GM21786 (cell line): ENCODE data around the gene TTLL3.
"Not testable (repeated sequence)": the region's sequence is repeated elsewhere in the genome, so short reads cannot be mapped to it uniquely, and the experiment has no call there.

ENCODE experiments used
- ATAC-seq: cut with Tn5 transposase; IDR thresholded peaks from one replicate; pipeline ENCODE4 v1.9.1; 2021; ENCODE audit not compliant: unreplicated experiment

The TTLL3 gene

DNA sequence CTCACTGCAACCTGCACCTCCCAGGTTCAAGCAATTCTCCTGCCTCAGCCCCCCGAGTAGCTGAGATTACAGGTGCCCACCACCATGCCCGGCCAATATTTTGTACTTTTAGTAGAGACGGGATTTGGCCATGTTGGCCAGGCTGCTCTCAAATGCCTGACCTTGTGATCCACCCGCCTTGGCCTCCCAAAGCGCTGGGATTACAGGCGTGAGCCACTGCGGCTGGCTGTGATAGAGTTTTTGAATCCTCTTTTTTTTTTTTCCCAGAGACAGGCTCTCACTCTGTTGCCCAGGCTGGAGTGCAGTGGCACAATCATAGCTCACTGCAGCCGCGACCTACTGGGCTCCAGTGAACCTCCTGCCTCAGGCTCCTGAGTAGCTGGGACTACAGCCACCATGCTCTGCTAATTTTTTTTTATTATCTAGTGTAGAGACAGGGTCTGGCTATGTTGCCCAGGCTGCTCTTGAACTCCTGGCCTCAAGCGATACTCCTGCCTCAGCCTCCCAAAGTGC is 55.1 kb downstream of the TTLL3 start:
- not testable (repeated sequence) for ATAC-seq

- ATAC-seq, result no peak
These were observed 56.6 kb downstream of the TTLL3 start for GRCh38 chr3:9866639-9867038.

- no peak for ATAC-seq
These were observed 57.0 kb downstream of the TTLL3 start for GRCh38 chr3:9867106-9867505.

- ATAC-seq, result no peak
These were observed 59.9 kb downstream of the TTLL3 start for GRCh38 chr3:9869955-9870354.

GRCh38 chr3:9870978-9871377 is 60.9 kb downstream of the TTLL3 start:
- no peak for ATAC-seq

DNA sequence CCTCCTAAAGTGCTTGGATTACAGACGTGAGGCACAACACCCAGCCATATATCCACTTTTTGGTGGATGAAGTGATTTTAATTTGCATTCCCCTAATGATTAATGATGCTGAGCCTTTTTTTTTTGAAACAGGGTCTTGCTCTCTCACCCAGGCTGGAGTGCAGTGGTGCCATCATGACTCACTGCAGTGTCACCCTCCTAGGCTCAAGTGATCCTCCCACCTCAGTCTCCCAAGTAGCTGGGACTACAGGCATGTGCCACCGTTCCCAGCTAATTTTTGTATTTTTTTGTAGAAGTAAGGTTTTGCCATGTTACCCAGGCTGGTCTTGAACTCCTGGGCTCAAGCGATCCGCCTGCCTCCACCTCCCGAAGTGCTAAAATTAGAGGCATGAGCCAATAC is 62.0 kb downstream of the TTLL3 start:
- not testable (repeated sequence) for ATAC-seq

- ATAC-seq, result no peak
These were observed 65.4 kb downstream of the TTLL3 start for GRCh38 chr3:9875448-9875847.

GRCh38 chr3:9876255-9876654 is 66.2 kb downstream of the TTLL3 start:
- ATAC-seq, result not testable (repeated sequence)

DNA sequence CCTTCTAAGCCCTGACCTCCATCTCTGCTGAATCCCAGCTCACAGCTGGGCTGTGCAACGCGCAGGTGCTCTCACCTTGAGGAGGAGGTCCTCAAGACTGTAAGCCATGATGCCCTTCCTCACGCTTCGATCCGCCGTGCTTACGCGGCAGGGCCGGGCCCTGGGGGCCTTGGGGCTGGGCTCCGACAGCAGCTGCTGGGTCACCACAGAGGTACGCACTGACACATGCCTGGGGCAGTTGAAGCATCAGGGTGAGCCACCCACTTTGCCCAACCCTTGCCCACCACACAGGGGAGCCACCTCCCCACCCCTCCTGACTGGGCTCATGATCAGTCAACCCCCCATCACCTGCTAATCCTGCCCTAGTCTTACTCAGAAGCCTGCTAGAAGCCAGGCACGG is 66.9 kb downstream of the TTLL3 start:
- ATAC-seq, result no peak

DNA sequence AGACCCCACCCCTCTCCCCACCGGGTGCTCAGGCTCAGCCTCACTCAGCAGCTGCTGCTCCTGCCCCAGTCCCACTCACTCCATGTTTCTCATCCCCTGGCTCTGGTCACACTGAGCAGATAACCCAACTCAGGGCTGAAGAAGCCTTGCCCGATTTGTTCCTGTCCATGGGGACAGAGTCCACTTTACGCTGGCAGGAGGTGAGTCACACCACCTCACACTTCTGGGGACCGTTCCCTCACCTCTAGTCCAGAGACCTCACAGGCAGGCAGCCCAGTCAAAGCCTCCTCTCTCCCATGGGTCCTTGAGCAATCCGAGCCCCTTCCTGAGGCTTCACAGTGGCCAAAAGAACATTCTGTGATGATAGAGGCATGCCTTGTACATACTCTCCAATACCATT is 68.6 kb downstream of the TTLL3 start:
- ATAC-seq, result no peak

- ATAC-seq, result no peak
These were observed 69.9 kb downstream of the TTLL3 start, which contains the start of gene CIDEC for GRCh38 chr3:9879830-9880549. Gene CIDEC, minus strand, starts transcription at chr3:9880253. Its CDS starts 1,767 bp downstream, at chr3:9878486.

DNA sequence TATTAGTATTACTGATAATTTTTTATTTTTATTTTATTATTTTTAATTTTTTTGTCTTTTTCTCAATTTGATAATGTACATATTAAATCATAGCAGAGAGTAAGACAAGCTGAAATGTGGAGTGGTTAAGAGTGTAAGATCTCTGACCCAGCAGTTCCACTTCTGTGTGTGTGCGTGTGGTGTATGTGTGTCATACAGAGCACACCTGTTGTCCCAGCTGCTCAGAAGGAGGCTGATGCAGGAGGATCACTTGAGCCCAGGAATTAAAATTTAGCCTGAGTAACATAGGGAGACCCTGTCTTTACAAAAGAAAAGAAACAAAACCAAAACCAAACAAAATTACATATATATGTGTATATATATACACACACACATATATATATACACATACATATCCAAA is 71.4 kb downstream of the TTLL3 start:
- no peak for ATAC-seq

GRCh38 chr3:9883706-9884554 is 73.9 kb downstream of the TTLL3 start:
- ATAC-seq, result no peak

DNA sequence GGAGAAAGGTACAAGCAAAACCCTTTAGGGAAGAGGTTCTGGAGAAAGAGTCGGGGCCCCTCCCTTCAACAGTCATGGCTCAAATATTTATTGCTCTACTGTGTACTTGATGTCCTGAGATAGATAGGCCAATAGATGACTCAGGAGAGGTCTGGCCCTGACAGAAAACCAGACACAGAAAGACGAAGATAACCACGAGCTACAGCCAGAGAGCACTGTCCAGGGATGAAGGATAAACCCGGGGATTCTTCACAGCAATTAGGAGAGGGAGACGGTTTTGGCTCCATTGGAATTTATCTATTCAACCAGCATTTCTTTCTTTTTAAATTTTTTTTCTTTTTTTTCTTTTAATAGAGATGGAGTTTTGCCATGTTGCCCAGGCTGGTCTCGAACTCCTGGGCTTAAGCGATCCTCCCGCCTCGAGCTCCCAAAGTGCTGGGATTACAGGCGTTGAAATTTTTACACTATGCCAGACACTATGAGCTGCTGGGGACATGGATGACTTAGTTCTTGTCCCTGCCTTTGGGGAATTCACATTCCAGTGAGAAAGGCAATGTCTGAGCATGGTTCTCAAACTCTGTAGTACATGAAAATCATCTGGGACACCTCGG is 74.6 kb downstream of the TTLL3 start:
- no peak for ATAC-seq
